T1000 (cell line): ENCODE results near the gene ANXA3.
"Not testable (repeated sequence)": the region's sequence is repeated elsewhere in the genome, so short reads cannot be mapped to it uniquely, and the experiment has no call there.

Source experiments
- DNase-seq: peaks from one replicate; lab custom pipeline; 2025; ENCODE audit warnings: mixed read lengths; lab: John Stamatoyannopoulos, UW

ANXA3 gene

DNA sequence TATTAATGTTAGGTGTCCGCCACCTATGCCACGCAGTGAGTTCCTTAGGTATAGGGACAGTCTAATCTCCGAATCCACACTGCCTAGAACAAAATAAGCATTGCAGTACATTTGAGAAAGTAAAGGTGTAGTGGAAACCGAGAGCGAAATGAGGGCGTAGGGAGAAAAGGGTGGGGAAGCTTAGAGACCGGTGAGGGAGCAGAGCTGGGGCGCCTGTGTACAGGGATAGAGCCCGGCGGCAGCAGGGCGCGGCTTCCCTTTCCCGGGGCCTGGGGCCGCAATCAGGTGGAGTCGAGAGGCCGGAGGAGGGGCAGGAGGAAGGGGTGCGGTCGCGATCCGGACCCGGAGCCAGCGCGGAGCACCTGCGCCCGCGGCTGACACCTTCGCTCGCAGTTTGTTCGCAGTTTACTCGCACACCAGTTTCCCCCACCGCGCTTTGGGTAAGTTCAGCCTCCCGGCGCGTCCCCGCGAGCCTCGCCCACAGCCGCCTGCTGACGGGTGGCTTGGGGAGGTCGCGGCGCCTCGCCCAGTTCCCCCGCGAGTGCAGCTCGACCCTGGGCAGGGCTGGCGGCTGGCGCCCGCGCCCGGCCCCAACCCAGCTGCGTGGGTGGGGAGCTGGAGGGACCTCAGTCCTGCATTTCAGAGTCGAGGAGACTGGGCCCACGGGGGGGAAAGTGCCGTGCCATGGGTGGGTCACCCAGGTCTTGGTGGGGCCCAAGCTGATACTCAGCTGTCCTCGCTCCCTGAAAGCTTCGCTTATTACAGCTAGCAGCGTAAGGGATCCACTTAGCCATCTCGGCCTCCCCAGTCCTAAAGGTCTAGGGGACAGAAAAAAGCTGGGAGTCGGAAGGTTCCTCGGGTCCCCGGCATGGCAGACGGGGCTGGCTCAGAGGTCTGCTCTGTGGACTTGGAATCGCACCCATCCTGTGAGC is at the start of gene ANXA3:
Gene ANXA3, plus strand, starts transcription at position 351 of the 932 bp plus-strand sequence. CDS start 2,704 bp downstream, outside the sequence.
- DNase-seq: no peak

GRCh38 chr4:78506260-78506659 is 45.3 kb upstream of the ANXA3 start:
- DNase-seq: not testable (repeated sequence)

DNA sequence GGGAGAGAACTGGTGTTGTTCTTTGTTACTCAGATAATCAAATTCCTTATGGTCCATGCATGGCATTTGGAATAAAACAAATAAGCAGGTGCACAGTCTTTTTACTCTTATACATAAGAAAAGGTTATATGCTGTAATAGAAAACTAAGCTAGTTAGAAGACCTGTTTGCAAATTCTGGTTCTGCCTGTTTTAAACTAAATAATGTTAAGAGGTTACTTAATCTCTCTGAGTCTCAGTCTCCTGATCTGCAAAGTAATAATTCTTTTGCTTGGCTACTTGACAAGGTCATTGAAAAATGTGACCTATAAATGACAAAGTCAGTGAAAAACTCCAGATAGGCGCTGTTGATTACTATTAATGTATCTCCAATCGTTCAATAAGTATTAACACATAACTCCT is 42.5 kb upstream of the ANXA3 start:
- DNase-seq: no peak

- no peak for DNase-seq
Measured at GRCh38 chr4:78510108-78510507, 41.5 kb upstream of the ANXA3 start.

DNA sequence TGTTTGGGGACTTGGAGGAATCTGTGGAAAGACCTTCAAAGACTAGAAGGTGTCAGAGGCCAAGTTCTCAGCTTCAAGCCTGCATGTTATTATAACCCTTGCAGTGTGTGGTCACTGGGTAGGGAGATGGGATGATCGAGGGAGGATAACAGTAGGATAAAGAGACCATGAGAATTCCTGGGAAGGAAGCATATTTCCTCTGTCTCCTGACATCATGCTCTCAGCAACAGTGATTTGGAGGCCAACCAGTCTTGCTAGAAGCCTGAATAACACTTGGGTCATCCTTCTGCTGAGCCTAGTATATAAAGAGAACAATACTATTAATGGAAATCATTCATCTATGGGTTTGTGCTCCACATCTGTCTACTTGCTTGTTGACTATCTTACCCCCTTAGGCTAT is 40.9 kb upstream of the ANXA3 start:
- no peak for DNase-seq

GRCh38 chr4:78512357-78512920 is 39.1 kb upstream of the ANXA3 start:
- DNase-seq: no peak

DNA sequence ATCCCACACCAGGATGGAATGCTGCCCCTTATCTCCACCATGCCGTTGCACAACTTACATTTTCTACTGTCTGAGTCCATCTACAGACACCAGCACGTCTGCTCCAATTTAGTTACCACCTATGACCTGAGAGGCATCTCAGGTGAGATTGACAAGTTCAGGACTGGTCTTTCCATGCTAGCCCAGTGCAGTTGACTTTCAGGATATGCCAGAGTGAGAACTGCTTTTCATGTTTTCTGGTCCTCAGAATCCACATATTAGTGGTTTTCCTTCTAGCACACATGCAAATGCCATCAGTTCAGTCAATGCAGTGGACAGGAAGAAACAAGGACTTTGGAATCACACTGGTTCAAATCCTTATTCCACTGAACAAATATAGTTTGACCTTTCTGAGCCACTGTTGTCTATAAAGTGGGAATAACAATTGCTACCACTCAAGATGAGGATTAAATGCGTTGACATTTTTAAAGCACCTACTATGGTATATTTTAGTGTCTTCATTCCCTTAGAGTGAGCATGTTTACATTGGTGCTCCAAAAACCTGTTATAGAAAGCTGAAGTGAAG is 38.1 kb upstream of the ANXA3 start:
- DNase-seq: no peak

DNA sequence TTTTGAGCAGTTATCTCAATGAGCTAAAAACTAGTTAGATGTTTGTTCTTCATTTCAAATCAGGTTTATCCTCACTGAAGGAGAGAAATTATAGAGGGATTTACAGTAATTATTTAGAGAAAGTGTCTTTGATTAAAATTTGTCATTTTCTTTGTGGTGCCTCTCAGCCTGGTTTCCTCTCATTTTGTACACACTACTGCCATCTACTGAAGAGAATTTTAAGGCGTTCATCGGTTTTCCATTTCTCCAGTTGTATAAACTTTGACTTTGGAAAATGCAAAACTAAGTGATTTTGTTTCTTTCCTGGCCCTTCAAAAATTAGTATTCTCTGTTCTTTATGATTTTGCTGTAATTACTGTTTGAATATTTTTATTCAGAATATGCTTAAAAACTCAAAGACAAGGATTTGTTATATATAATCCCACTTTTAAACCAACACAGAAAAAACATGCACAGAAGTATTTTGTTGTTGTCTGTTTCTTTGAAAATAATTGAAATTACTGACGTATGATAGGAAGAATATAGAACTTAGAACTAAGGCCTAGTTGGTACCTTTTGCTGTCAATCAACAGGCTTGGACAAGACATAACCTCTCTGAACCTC is 34.4 kb upstream of the ANXA3 start:
- DNase-seq: no peak

GRCh38 chr4:78518561-78518960 is 33.0 kb upstream of the ANXA3 start:
- no peak for DNase-seq

DNA sequence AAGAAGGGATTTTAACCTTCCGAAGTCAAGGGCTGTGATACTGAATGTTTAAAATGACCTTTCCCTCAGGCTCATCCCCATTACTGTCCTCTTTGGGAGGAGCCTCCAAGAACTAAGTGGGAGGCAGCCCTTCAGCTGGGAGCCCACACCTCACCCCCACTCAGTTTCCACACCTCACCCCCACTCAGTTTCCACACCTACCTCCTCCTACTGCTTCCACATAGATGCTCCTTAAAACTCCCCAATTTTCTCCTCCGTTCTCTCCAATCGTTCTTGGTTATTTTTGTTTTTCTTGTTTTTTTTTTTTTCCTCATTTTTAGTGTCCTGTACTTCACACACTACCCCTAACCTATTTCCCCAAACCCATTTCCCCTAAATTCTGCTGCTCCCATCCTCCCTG is 31.6 kb upstream of the ANXA3 start:
- no peak for DNase-seq

DNA sequence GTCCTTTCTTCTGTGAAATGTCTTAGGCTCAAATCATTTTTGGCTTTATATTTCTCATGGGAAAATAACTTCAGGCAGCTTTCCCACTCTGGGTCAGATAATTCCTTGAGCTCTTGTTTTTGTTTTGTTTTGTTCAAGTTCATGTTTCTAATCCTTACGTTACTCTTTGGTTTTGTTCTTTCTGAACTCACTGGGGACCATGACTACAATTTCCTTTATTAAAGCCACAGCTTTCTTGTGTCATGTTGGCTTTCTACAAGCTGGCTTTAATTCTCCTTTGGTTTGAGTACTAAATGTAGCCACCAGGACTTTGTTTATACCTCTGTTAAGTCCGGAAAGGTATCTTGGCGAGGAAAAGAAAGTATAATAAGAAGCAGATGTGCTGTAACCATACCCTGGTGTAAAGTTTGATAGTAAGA is 30.8 kb upstream of the ANXA3 start:
- DNase-seq: no peak

DNA sequence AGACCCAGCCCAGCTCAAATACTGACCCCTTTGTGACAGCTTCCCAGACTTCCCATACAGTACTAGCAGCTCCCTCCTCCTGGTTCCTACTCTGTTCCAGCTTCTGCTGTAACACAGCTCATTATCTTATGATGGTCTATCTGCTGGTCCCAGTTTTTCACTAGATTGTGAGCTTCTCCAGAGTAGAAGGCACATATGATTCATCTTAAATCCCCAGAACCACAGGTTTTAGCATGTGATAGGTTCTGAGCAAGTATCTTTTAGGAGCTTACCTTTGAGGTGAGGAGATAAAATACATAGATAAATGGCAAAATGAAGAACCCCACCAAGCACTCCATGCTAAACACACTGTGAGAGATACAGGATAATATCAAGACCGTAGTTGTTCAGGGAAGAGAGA is 27.6 kb upstream of the ANXA3 start:
- DNase-seq: no peak

DNA sequence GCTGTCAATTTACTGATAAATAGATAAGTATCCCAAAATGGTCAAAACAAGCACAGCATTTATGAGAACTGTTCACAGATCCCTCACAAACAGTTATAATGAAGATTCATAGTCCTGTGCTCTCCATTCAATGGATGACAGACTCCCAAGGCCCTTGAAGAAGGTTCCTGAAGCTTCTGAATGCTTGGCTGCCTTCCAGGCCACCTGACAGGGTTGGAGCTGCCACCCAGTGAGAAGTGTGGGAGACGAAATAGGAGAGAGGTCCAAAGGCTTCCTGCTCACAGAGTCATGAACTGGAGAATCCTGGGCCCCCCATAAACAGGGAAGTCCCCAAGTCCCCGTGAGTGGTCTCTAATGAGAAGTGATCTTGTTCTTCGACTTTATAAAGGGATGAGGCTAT is 26.0 kb upstream of the ANXA3 start:
- DNase-seq: no peak

GRCh38 chr4:78527103-78527502 is 24.5 kb upstream of the ANXA3 start:
- DNase-seq: no peak

- DNase-seq: no peak
Measured at GRCh38 chr4:78527555-78527954, 24.0 kb upstream of the ANXA3 start.

GRCh38 chr4:78528327-78528726 is 23.2 kb upstream of the ANXA3 start:
- DNase-seq: no peak

DNA sequence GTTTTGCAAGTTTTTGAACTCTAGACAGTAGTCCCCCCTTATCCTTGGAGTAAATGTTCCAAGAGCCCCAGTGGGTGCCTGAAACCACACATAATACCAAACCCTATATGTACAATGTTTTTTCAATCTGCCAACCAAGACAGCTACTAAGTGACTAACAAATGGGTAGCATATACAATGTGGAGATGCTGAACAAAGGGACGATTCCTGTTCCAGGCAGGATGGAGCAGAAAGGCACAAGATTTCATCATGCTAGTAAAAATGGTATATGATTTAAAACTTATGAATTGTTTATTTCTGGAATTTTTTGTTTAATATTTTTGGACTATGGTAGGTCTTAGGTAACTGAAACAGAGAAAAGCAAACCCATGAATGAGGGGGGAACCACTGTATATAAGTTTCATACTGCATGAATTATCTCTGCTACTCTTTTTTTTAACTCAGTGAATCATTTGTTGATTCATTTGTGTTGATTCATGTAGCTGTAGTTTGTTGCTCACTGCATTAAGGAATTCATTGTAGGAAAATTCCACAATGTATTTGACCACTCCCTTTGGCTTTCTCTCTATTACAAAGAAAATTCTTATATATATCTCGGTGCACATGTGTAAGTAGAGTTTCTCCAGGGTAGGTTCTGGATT is 21.9 kb upstream of the ANXA3 start:
- DNase-seq: no peak

DNA sequence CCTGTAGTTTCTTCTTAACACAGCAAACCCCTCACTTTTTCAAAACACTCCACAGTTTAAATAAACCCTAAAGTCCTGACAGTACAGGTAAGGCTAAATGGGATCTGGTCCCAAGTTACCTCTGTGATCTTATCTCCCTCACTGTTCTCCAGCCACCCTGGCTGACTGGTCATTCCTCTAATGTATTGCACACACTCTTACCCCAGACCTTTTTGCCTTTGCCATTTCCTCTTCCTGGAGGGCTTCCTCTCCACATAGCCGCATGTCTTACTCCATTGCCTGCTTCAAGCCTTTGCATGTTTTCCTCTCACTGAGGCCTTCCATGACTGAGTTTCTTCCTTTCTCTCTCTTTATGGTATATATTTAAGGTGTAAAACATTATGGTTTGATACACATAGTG is 19.5 kb upstream of the ANXA3 start:
- DNase-seq: no peak

- DNase-seq: no peak
Measured at GRCh38 chr4:78533854-78534253, 17.7 kb upstream of the ANXA3 start.

GRCh38 chr4:78534286-78534955 is 17.1 kb upstream of the ANXA3 start:
- no peak for DNase-seq

DNA sequence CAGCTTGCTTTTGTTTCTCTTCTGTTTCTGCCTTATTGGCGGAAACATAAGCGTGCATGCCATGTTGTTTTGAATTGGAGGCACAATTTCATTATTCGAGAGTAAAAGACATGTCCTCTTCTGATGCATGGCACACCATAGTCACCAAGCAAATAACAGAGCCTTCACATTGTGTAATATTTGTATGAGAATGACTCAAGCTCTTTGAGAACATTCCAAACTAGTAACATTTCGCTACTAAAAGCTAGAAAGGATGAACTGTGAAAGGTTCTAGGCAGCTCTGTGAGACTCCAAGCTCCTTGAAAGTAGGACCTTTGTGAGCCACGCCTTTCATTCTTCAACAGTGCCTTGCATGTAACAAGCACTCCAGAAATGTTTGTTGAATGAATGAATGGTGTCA is 9.2 kb upstream of the ANXA3 start:
- no peak for DNase-seq
